CD14-positive monocyte (primary cell): ENCODE measurements around the gene TMEM272. TPM values are rescaled to one million over a fixed set of nuclear protein-coding genes. Genes with fewer than 3 reads are reported as not detected.

Experiments used
- DNase-seq, 3 donors: peaks; one replicate each; pipeline ENCODE4 v3.0.0-alpha.2; 2011 to 2022
- H2AFZ ChIP-seq: 2 replicates; pipeline ENCODE4 v1.6.0; 2012; ENCODE audit warnings: mild to moderate bottlenecking, low read depth, low read length, inconsistent platforms; ENCODE audit not compliant: insufficient read depth, poor library complexity, severe bottlenecking
- H3K27ac ChIP-seq, 2 donors: 1 replicate in 1 of 2; 2 replicates in 1 of 2; pipeline ENCODE4 v1.5.1; 2012 to 2013; ENCODE audit warnings: low read length in 2 of 2, control low read depth in 1 of 2, inconsistent platforms in 1 of 2, low read depth in 1 of 2, mild to moderate bottlenecking in 1 of 2
- H3K27me3 ChIP-seq, 2 donors: one replicate each; pipeline versions ENCODE4 v1.6.0 to v1.6.1; 2011 to 2013; ENCODE audit warnings: low read length in 2 of 2; ENCODE audit not compliant: control insufficient read depth in 2 of 2, insufficient read depth in 2 of 2
- H3K36me3 ChIP-seq, 2 donors: replicated peaks in 1 of 2; 1 replicate in 1 of 2; 2 replicates in 1 of 2; pipeline versions ENCODE4 v1.5.1 to v1.6.1; 2012 to 2013; ENCODE audit warnings: low read length in 2 of 2, control low read depth in 1 of 2, inconsistent platforms in 1 of 2, mild to moderate bottlenecking in 1 of 2; ENCODE audit not compliant: insufficient read depth in 2 of 2, control insufficient read depth in 1 of 2
- H3K4me1 ChIP-seq, 2 donors: 1 replicate in 1 of 2; 2 replicates in 1 of 2; pipeline versions ENCODE4 v1.5.1 to v1.6.1; 2012 to 2013; ENCODE audit warnings: low read length in 2 of 2, control low read depth in 1 of 2, inconsistent platforms in 1 of 2, mild to moderate bottlenecking in 1 of 2, moderate library complexity in 1 of 2; ENCODE audit not compliant: insufficient read depth in 2 of 2, control insufficient read depth in 1 of 2
- H3K4me2 ChIP-seq: replicated peaks from 2 replicates; pipeline ENCODE3; 2012; ENCODE audit warnings: low read length, moderate library complexity, mild to moderate bottlenecking; ENCODE audit not compliant: poor library complexity, severe bottlenecking; ENCODE audit errors: extremely low read depth
- H3K4me3 ChIP-seq, 3 experiments: fragments of 200-600 bp in 1 of 3; sonication (generic) in 1 of 3; replicated peaks in 1 of 3; 1 replicate in 2 of 3; 2 replicates in 1 of 3; pipeline ENCODE4 v1.5.1; 2011 to 2013; ENCODE audit warnings: low read length in 3 of 3, mild to moderate bottlenecking in 3 of 3, control low read depth in 2 of 3, low read depth in 2 of 3, inconsistent platforms in 1 of 3, moderate library complexity in 1 of 3
- H3K79me2 ChIP-seq: 2 replicates; pipeline ENCODE4 v1.6.0; 2012; ENCODE audit warnings: mild to moderate bottlenecking, control low read depth, inconsistent platforms, low read length, moderate library complexity; ENCODE audit not compliant: insufficient read depth
- H3K9ac ChIP-seq: 2 replicates; pipeline ENCODE4 v1.6.0; 2017; ENCODE audit warnings: low read length, mild to moderate bottlenecking; ENCODE audit not compliant: insufficient read depth, poor library complexity, severe bottlenecking
- H3K9me3 ChIP-seq, 2 donors: replicated peaks in 1 of 2; 1 replicate in 1 of 2; 2 replicates in 1 of 2; pipeline versions ENCODE4 v1.5.1 to v1.6.1; 2012 to 2013; ENCODE audit warnings: low read length in 2 of 2, control low read depth in 1 of 2; ENCODE audit not compliant: control insufficient read depth in 1 of 2, insufficient read depth in 1 of 2
- H4K20me1 ChIP-seq: 2 replicates; pipeline ENCODE4 v1.6.0; 2012; ENCODE audit warnings: mild to moderate bottlenecking, low read length, control low read depth, moderate library complexity; ENCODE audit not compliant: insufficient read depth
- H3K27ac Mint-ChIP-seq, 7 donors: one replicate each; pipeline ENCODE4 v1.8.0; 2020; ENCODE audit warnings: mild to moderate bottlenecking in 7 of 7, mixed read lengths in 7 of 7, moderate library complexity in 6 of 7, inconsistent platforms in 2 of 7
- H3K27me3 Mint-ChIP-seq, 3 donors: one replicate each; pipeline ENCODE4 v1.8.0; 2021 to 2022; ENCODE audit warnings: low read depth in 3 of 3, mild to moderate bottlenecking in 3 of 3, mixed read lengths in 3 of 3, moderate library complexity in 3 of 3, inconsistent platforms in 1 of 3
- H3K36me3 Mint-ChIP-seq, 2 donors: one replicate each; pipeline ENCODE4 v1.8.0; 2020; ENCODE audit warnings: mixed read lengths in 2 of 2, inconsistent platforms in 1 of 2, mild to moderate bottlenecking in 1 of 2
- H3K4me1 Mint-ChIP-seq: one replicate; pipeline ENCODE4 v1.8.0; 2020; ENCODE audit warnings: mild to moderate bottlenecking, mixed read lengths
- H3K4me3 Mint-ChIP-seq, 2 donors: one replicate each; pipeline ENCODE4 v1.8.0; 2020; ENCODE audit warnings: mild to moderate bottlenecking in 2 of 2, mixed read lengths in 2 of 2, moderate library complexity in 1 of 2
- H3K9me3 Mint-ChIP-seq, 7 donors: one replicate each; pipeline ENCODE4 v1.8.0; 2020 to 2022; ENCODE audit warnings: mixed read lengths in 7 of 7, mild to moderate bottlenecking in 6 of 7, moderate library complexity in 6 of 7, inconsistent platforms in 2 of 7
- CTCF ChIP-seq: fragments of 200-600 bp; IDR thresholded peaks from one replicate; pipeline ENCODE4 v1.8.0; 2022; ENCODE audit warnings: antibody characterized with exemption, mild to moderate bottlenecking
- WGBS: methylation state at CpG from one replicate; pipeline ENCODE4 v1.1.5; 2013; ENCODE audit warnings: missing lambda C conversion rate; ENCODE audit not compliant: insufficient coverage; 5-methylcytosine and 5-hydroxymethylcytosine counted together
- intact Hi-C, 2 donors: fragments of 100-400 bp; cut with micrococcal nuclease; formaldehyde crosslinking; loops; one replicate each; pipeline versions ENCODE4 v1.15.0 to v1.15.1; 2023
- polyA plus RNA-seq, 3 donors: library from polyadenylated mRNA; depleted of rRNA in 1 of 3; unstranded in 2 of 3; stranded (reverse) in 1 of 3; fragments of 300-500 nt in 2 of 3; fragments of >200 nt in 1 of 3; fragmentation: Illumina TruSeq in 2 of 3; gene quantifications; 1 replicate in 2 of 3; 2 replicates in 1 of 3; pipeline ENCODE4 v1.2.3, GENCODE V29; 2012 to 2021

Gene TMEM272
- polyA plus RNA-seq, 3 donors: 0.07 TPM; not detected in 2

DNA sequence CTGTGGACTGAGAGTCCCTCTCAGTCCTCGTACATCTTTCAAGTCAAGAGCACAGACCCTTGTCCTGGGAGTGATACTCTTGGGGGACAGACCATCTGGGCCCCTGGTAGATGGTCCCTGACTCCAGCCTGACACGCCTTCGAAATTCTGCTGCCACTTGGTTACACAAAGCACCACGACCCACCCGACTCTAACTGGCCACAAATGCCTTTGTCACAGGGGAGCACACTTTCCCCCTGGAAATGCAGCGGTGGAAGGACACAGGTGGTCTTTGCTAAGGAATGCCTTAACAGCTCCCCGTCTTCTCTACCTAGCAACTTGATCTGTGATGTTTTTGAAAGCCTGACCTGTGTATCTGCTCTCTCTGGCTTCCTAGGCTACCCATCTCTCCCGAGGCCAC is 27.3 kb downstream of the TMEM272 start:
- intact Hi-C loops: no loop called here
- peak overlapping the region in 3 of 7 donors; percentile 18 to 59 (median 47) for H3K27ac Mint-ChIP-seq

GRCh38 chr13:51816604-51817249 is 28.2 kb downstream of the TMEM272 start:
- WGBS: 94% methylated on average over 17 of the region's 19 CpGs
- no peak for TF ChIP-seq CTCF
- H3K79me2 ChIP-seq: no peaks in the 10 kb centered on the region
- intact Hi-C loops: no loop called here
- H3K4me2 ChIP-seq: no peak overlapping the region
- H3K36me3 ChIP-seq: no peaks in the 10 kb centered on the region
- no peak overlapping the region for H2AFZ ChIP-seq
- H3K27ac ChIP-seq: no peak overlapping the region
- H3K4me1 Mint-ChIP-seq: peaks cover 76% of the 10 kb centered on the region
- H3K4me3 ChIP-seq: no peak overlapping the region
- no peak overlapping the region for H3K9ac ChIP-seq
- H3K9me3 ChIP-seq: no peaks in the 10 kb centered on the region
- no peaks in the 10 kb centered on the region for H3K27me3 ChIP-seq
- H4K20me1 ChIP-seq: no peaks in the 10 kb centered on the region
- DNase-seq: no peak
- H3K27ac Mint-ChIP-seq: peak overlapping the region in 3 of 7 donors; percentile 34 to 52 (median 42)
- peaks cover 0 to 3% (median 2%) of the 10 kb centered on the region in 3 donors for H3K27me3 Mint-ChIP-seq
- no peaks in the 10 kb centered on the region for H3K9me3 Mint-ChIP-seq
- peaks cover 0 to 1% of the 10 kb centered on the region in 2 donors for H3K36me3 Mint-ChIP-seq
- H3K4me3 Mint-ChIP-seq: no peak overlapping the region
- peaks cover 53 to 67% of the 10 kb centered on the region in 2 donors for H3K4me1 ChIP-seq

More for the DNA sequence above, 27.3 kb downstream of the TMEM272 start:
- no peak for TF ChIP-seq CTCF
- Histone ChIP-seq H4K20me1 (no peaks in the 10 kb centered on the region), H3K27ac (no peak overlapping the region), H3K9me3 (no peaks in the 10 kb centered on the region), H3K79me2 (no peaks in the 10 kb centered on the region), H3K27me3 (no peaks in the 10 kb centered on the region), H3K36me3 (no peaks in the 10 kb centered on the region), H3K4me3 (no peak overlapping the region), H3K9ac (no peak overlapping the region), H3K4me2 (no peak overlapping the region), H3K4me1 (peaks cover 56 to 67% of the 10 kb centered on the region in 2 donors), H2AFZ (peak overlapping the region; percentile 10)
- H3K36me3 Mint-ChIP-seq: peaks cover 0 to 1% of the 10 kb centered on the region in 2 donors
- peaks cover 77% of the 10 kb centered on the region for H3K4me1 Mint-ChIP-seq
- peaks cover 0 to 3% (median 2%) of the 10 kb centered on the region in 3 donors for H3K27me3 Mint-ChIP-seq
- WGBS: 94% methylated on average over 7 of the region's 8 CpGs
- H3K4me3 Mint-ChIP-seq: no peak overlapping the region
- no peaks in the 10 kb centered on the region for H3K9me3 Mint-ChIP-seq
- no peak for DNase-seq
